NB4 (cell line): ENCODE results near the gene KCNQ1.

Experiments
- MYC ChIP-seq: IDR thresholded peaks from 2 replicates; pipeline ENCODE4 v1.6.1; 2011; ENCODE audit warnings: low read depth, low read length
- POLR2A ChIP-seq: IDR thresholded peaks from 2 replicates; pipeline ENCODE4 v1.6.1; 2011; ENCODE audit warnings: mild to moderate bottlenecking; ENCODE audit not compliant: insufficient read length; ENCODE audit errors: extremely low read depth
- TF ChIP-seq, protein P1 (sequence below): IDR thresholded peaks from one replicate; pipeline ENCODE4 v1.5.1; 2012; ENCODE audit warnings: low read depth, low read length
- TF ChIP-seq, protein P2 (sequence below): IDR thresholded peaks from 2 replicates; pipeline ENCODE4 v1.6.1; 2011; ENCODE audit warnings: low read depth, low read length

DNA sequence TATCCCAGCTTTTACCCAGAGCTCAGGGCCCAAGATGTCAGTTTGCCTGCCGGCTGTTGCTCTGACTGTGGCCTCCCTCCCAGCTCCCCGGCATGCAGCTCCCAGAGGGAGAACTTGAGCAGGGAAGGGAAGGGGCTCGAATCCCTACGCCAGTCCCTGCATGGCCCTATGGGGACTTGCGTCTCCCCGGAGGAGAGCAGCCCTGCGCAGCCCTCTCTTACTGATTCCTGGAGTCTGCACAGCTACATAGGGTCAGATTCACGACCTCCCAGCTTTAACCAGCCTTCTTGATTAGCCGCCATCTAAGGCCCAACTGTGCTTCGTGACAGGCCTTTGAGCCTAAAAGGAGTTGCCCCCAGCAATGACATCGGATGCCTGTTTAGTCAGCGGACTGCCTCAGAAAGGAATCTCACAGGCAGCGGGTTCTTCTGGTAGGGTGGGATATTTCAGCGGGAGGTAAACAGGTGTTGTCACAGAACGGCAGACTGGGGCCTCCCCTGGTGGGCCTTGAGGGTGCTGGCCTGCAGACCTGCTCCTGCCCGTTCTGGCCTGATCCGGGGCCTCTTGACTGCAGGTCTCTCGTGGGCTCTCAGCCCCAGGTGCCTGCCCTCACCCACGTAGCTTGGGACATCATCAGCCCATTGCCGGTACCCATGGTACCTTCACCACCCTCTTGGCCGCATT is 298.8 kb downstream of the KCNQ1 start:
- TF ChIP-seq POLR2A: no peak
- TF ChIP-seq, protein P1, sequence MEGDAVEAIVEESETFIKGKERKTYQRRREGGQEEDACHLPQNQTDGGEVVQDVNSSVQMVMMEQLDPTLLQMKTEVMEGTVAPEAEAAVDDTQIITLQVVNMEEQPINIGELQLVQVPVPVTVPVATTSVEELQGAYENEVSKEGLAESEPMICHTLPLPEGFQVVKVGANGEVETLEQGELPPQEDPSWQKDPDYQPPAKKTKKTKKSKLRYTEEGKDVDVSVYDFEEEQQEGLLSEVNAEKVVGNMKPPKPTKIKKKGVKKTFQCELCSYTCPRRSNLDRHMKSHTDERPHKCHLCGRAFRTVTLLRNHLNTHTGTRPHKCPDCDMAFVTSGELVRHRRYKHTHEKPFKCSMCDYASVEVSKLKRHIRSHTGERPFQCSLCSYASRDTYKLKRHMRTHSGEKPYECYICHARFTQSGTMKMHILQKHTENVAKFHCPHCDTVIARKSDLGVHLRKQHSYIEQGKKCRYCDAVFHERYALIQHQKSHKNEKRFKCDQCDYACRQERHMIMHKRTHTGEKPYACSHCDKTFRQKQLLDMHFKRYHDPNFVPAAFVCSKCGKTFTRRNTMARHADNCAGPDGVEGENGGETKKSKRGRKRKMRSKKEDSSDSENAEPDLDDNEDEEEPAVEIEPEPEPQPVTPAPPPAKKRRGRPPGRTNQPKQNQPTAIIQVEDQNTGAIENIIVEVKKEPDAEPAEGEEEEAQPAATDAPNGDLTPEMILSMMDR: no peak
- no peak for TF ChIP-seq MYC
- TF ChIP-seq, protein P2, sequence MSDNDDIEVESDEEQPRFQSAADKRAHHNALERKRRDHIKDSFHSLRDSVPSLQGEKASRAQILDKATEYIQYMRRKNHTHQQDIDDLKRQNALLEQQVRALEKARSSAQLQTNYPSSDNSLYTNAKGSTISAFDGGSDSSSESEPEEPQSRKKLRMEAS: no peak
